ENCODE data around the gene NEGR1.

GRCh38 chr1:71625004-71625403 is 657.3 kb downstream of the NEGR1 start:
- TF ChIP-seq CTCF (IDR thresholded peaks at IDR 0.05; ENCODE audit: insufficient read depth, low read depth, low read length) (no peak), EZH2 (IDR thresholded peaks at IDR 0.05; ENCODE audit: insufficient read depth, low read length) (no peak)
